GM06990 (cell line): ENCODE data around the gene LGSN.

Source experiments
- DNase-seq: peaks from one replicate; pipeline ENCODE4 v3.0.0-alpha.2; 2011; ENCODE audit not compliant: insufficient read length; ENCODE audit errors: extremely low read depth
- H3K27me3 ChIP-seq: replicated peaks from 2 replicates; pipeline ENCODE4 v1.6.0; 2011; ENCODE audit warnings: low read length; ENCODE audit not compliant: control insufficient read depth, insufficient read depth
- H3K36me3 ChIP-seq: 2 replicates; pipeline ENCODE4 v1.5.1; 2011; ENCODE audit warnings: low read length; ENCODE audit not compliant: control insufficient read depth, insufficient read depth
- H3K4me3 ChIP-seq: replicated peaks from 2 replicates; pipeline ENCODE4 v1.5.1; 2011; ENCODE audit warnings: low read depth, mild to moderate bottlenecking, control low read depth, low read length
- TF ChIP-seq, protein P1 (sequence below): IDR thresholded peaks from 2 replicates; pipeline ENCODE4 v1.5.1; 2011; ENCODE audit warnings: low read length, control low read depth, mild to moderate bottlenecking, inconsistent platforms; ENCODE audit not compliant: insufficient read depth, poor library complexity, severe bottlenecking

LGSN gene

GRCh38 chr6:63303476-63303875 lies 16.3 kb downstream of the LGSN start:
- Histone ChIP-seq H3K36me3 (no peaks in the 10 kb centered on the region), H3K27me3 (no peaks in the 10 kb centered on the region), H3K4me3 (no peak overlapping the region)
- no peak for DNase-seq
- TF ChIP-seq, protein P1, sequence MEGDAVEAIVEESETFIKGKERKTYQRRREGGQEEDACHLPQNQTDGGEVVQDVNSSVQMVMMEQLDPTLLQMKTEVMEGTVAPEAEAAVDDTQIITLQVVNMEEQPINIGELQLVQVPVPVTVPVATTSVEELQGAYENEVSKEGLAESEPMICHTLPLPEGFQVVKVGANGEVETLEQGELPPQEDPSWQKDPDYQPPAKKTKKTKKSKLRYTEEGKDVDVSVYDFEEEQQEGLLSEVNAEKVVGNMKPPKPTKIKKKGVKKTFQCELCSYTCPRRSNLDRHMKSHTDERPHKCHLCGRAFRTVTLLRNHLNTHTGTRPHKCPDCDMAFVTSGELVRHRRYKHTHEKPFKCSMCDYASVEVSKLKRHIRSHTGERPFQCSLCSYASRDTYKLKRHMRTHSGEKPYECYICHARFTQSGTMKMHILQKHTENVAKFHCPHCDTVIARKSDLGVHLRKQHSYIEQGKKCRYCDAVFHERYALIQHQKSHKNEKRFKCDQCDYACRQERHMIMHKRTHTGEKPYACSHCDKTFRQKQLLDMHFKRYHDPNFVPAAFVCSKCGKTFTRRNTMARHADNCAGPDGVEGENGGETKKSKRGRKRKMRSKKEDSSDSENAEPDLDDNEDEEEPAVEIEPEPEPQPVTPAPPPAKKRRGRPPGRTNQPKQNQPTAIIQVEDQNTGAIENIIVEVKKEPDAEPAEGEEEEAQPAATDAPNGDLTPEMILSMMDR: no peak

DNA sequence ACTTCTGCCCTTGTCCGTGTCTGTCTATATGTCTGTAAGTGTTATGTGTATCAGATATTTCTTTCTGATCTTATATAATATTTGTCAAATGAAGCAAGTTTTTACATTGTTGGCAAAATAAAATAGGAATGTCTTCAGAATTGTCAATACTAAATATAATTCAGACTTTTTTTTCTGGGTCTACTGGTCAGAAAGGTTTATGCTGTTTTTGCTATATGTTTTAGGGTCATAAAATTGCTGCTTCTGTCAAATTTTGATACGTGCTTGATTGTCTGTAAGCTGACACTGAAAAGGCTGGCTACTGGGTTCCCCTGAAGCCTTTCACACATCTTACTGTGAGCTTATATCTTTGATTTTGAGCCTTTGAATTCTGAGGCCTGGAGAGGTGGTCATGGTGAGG lies 20.1 kb downstream of the LGSN start:
- DNase-seq: no peak
- Histone ChIP-seq H3K27me3 (no peaks in the 10 kb centered on the region), H3K4me3 (no peak overlapping the region), H3K36me3 (no peaks in the 10 kb centered on the region)
- TF ChIP-seq, protein P1: no peak

DNA sequence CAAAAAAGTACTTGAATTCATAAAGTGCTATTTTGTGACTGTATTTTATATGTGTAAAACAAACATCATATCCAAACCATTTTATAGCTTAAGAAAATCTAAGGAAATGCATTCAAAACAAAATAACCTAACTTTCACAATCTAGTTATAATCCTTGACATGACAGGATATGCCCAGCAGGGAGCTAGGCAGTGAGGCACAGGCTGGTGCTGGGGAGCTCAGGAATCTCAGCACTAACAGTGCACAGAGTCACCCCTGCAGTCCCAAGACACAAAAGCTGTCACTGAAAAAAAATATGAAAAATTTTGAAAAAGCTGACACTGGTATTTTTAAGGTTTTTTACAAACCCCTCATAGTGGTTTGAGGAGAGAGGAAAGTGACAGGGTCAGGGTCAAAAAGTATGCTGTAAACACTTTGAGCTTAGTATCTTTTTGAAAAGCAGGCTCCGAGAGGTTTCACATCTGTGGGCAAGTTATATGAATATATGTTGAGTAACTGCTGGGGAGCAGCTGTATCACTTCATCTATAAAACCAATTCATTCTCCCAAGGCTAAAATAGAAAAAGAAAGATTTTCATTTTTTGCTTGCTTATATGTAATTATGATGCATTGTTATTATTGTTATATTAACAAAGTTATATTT lies 24.1 kb downstream of the LGSN start:
- no peaks in the 10 kb centered on the region for H3K36me3 ChIP-seq
- TF ChIP-seq, protein P1: no peak
- no peak for DNase-seq
- no peak overlapping the region for H3K4me3 ChIP-seq
- no peaks in the 10 kb centered on the region for H3K27me3 ChIP-seq

DNA sequence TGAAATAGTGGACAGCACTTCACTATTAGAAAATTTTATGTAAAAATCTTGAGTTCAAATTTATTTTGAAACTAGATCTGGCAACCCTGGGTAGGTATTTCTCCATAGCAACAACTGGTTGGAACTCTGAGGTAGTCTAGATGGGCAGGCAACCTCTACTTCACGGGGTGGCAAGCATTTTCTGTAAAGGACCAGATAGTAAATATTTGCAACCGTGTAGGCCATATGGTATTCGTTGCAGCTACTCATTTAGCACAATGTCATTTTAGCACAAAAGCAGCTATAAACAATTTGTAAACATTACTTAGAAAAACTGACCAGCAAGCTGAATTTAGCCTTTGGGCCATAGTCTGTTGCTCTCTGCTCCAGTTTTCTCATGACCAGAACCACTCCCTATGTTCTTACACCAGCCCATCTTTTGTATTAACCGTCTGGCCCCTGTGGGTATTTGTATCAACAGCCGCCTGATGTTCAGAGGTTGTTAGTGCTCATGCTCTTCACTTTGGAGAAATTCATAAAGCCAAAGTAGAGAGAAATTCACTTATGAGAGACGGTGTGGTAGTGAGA lies 29.2 kb downstream of the LGSN start:
- no peaks in the 10 kb centered on the region; the same call in 1 of the 2 replicates for H3K27me3 ChIP-seq
- H3K36me3 ChIP-seq: no peaks in the 10 kb centered on the region
- DNase-seq: no peak
- TF ChIP-seq, protein P1: no peak
- no peak overlapping the region for H3K4me3 ChIP-seq

DNA sequence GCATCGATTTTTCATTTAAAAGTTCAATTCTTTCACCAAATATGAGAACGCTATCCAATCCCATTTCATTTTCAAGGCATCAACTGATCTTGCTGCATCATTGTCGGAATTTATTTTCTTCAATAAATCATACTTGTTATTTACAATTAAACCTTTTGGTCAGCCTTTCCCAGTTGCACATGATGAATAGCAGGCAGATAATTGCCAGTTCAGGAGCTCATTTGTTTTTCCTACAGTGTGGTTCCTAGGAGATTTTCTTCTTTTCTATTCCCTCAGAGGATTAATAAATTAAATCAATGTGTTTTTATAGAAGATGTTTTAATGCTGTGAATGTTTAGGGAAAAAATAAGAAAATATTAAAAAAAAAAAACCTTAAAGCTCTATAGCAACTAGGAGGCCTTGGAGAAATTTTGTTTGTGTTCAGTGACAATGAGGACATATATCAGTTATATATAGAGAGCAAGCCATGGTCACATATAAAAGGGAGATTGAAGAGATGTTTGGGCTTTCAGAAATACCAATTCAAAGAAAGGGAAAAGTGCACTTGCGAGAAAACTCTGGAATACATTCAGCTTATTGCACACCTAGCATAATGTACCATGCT lies 30.4 kb downstream of the LGSN start:
- DNase-seq: no peak
- Histone ChIP-seq H3K27me3 (no peaks in the 10 kb centered on the region; the same call in 1 of the 2 replicates), H3K36me3 (no peaks in the 10 kb centered on the region), H3K4me3 (no peak overlapping the region)
- TF ChIP-seq, protein P1: no peak
